CD4-positive, alpha-beta T cell treated with Interleukin-4 for 1 hour (primary cell): ENCODE results near the gene DDX41.
"Not testable (repeated sequence)": the region's sequence is repeated elsewhere in the genome, so short reads cannot be mapped to it uniquely, and the experiment has no call there.

Source experiments
- DNase-seq, 2 donors: peaks; one replicate each; pipeline ENCODE4 v3.0.0-alpha.2; 2020 to 2022

Gene DDX41

GRCh38 chr5:177497292-177498012 lies 19.3 kb downstream of the DDX41 start, which contains the start of gene PDLIM7:
PDLIM7 (minus strand) TSS chr5:177497604; CDS start chr5:177496512, 1,092 bp downstream.
- peak; percentile 94 to 95 for DNase-seq

- no peak for DNase-seq
Measured at GRCh38 chr5:177496727-177497291, 20.0 kb downstream of the DDX41 start.

GRCh38 chr5:177496070-177496726 lies 20.6 kb downstream of the DDX41 start:
- no peak for DNase-seq

GRCh38 chr5:177495243-177496060 lies 21.3 kb downstream of the DDX41 start:
- peak in 1 of 2 donors; percentile 27 for DNase-seq

DNA sequence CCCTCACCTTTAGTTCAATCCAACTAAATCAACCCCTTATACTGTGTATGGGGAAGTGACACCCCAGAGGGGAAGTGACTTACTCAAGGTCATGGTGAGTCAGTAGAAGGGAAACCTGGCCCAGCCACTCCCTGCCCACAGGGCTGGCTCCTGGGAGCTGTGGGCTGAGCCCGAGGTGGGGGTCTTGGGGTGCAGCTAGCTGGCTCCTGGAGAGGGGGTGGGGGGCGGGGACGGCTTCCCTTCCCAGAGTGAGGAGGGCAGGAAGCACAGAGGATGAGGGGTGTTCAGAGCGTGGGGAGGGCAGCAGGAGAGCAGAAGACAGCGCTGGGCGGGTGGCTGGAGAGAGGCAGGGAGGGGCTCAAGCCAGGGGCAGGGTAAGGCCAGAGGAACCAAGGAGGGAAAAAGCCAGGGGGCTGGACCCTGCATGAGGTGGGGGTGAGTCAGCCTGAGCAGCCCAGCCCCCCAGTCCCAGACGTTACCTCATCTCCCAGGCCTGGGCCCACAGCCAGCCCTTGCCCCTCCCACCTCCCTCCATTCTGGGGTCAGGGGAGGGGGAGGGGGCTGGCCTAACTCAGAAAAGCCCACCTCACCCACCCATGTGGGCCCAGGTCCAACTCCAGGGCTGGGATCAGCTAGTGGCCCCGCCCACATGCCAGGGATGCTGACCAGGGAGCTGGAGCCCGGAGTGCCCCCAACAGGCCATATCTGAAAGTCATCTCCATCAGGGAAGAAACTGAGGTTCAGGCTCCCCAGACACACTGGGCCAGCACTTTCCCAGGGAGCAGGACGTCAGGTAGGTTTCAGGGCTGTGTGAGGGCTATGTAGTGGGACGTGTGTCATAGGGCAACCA lies 22.2 kb downstream of the DDX41 start:
- peak; percentile 16 to 76 for DNase-seq

DNA sequence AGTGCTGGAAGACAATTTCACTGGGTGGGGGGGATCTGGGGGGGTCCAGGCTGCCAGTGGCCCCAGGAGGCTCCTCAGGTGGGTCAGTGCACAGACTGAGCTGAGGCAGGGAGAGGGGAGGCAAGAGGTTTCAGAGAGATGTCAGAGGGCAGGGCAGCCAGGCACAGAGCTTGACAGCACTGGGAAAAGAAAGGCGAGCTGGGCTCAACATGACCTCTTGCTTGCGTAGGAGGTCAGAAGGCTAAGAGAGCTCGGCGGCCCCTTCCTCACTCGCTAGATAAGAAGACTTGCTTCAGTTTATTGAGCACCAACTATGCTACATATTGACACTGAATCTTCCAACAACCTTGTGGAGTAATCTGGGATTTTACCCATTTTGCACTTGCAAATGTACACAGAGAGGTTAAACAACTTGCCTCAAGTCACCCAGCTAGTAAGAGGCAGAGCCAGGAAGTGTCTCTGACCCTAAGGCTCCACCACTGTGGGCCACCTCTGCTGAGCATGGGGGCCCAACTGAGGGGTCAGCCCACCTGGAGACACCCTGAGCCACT lies 22.9 kb downstream of the DDX41 start:
- no peak for DNase-seq

GRCh38 chr5:177492841-177493240 lies 23.9 kb downstream of the DDX41 start:
- DNase-seq = no peak

GRCh38 chr5:177491983-177492746 lies 24.6 kb downstream of the DDX41 start:
- DNase-seq = no peak

DNA sequence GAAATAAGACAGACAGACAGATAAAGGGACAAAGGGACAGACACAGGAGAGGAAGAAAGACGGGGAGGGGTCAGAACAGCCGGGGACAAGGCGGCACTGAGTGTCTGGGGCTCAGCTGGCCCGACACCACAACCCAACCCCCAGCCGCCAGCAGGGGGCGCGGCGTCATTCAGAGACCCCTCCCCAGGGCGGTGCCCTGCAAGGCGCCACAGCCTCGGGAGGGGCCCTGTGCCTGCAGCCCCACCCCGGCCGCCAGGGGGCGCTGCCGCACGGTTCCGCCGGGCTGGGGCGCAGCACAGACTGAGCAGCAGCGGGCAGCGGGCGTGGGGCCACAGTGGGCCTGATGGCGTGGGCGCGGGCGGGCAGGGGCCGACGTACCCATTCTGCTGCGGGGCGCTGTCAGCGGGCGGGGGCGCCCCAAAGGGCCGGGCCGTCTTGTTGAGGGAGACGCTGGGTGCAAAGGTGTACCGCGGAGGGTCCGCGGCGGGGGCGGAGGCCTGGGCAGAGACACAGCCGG lies 25.3 kb downstream of the DDX41 start:
- no peak for DNase-seq

DNA sequence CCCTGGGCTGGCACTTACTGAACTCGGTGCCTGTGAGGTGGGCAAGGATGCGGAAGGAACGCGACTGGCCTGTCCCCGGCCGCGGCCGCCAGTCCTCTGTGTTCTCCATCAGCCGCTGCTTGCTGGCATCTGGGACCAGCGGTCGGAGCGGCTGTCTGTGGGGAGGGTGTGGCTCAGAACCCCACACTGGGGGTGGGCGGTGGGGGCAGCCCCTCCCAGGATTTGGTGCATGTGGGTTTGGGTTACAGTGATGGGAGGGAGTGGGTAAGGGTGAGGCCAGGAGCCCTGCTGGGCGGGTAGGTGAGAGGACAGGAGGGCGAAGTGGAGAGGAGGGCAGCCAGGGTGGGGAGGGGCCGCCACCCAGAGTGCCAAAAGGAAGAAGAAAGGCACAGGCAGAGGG lies 25.8 kb downstream of the DDX41 start:
- no peak for DNase-seq

- DNase-seq = no peak
Measured at GRCh38 chr5:177490311-177490991, 26.3 kb downstream of the DDX41 start.

DNA sequence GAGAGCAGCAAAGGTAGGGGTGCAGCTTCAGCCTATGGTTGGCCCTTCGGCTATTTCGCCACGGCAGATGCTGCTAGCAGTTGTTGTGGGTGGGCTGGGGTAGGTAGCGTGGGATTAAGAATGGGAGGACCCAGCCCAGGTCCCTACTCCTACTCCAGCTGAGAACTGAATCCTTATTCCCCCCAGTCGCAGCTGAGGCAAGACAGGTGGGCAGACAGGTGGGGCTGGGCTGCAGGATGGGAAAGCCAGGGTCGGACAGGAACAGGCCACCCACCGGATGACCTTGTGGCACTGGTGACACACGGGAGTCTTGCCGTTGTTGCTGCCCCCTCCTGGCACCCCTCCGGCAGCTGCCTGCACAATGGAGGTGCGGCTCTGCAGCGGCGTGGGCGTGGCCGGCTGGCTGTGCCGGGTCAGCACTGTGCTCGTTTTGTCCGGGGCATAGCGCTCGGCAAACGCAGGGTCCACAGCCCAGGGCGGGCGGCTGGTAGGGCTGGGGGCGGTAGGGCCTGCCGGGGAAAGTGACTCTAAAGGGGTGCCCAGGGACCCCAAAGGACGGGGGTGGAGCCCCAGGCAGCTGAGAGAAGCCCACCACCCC lies 27.5 kb downstream of the DDX41 start:
- DNase-seq = no peak

GRCh38 chr5:177487975-177488374 lies 28.8 kb downstream of the DDX41 start:
- no peak for DNase-seq

- DNase-seq = no peak
Measured at GRCh38 chr5:177487144-177487543, 29.6 kb downstream of the DDX41 start.

DNA sequence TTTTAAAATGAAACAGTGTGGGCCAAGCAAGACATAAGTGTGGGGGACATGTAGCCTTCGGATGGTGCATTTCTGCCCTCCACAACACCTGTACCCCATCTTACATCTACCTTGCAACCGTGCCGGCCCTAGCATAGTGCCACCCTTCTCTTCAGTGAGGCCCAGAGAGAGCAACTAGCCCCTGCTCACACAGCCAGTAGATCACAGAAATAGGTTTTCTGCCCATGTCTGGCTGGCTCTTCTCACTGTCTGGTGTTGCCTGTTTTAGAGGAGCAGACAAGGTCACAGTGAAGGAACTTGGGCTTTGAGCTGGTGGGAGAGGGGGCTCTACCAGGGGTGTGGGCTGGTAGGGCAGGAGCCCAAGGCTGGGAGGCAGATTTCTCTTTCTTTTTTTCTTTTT lies 30.5 kb downstream of the DDX41 start:
- DNase-seq = no peak

DNA sequence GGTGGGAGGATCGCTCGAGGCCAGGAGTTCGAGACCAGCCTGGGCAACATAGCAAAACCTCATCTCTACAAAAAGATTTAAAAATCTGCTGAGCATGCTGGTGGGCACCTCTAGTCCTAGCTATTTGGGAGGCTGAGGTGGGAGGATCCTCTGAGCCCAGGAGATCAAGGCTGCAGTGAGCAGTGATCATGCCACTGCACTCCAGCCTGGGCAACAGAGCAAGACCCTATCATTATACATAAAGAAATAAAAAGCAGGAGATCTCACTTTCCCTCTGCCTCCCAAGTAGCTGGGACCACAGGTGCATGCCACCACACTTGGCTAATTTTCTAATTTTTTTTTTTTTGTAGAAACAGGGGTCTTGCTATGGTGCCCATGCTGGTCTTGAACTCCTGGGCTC lies 31.0 kb downstream of the DDX41 start:
- DNase-seq = not testable (repeated sequence)

GRCh38 chr5:177484902-177485549 lies 31.7 kb downstream of the DDX41 start:
- no peak for DNase-seq

DNA sequence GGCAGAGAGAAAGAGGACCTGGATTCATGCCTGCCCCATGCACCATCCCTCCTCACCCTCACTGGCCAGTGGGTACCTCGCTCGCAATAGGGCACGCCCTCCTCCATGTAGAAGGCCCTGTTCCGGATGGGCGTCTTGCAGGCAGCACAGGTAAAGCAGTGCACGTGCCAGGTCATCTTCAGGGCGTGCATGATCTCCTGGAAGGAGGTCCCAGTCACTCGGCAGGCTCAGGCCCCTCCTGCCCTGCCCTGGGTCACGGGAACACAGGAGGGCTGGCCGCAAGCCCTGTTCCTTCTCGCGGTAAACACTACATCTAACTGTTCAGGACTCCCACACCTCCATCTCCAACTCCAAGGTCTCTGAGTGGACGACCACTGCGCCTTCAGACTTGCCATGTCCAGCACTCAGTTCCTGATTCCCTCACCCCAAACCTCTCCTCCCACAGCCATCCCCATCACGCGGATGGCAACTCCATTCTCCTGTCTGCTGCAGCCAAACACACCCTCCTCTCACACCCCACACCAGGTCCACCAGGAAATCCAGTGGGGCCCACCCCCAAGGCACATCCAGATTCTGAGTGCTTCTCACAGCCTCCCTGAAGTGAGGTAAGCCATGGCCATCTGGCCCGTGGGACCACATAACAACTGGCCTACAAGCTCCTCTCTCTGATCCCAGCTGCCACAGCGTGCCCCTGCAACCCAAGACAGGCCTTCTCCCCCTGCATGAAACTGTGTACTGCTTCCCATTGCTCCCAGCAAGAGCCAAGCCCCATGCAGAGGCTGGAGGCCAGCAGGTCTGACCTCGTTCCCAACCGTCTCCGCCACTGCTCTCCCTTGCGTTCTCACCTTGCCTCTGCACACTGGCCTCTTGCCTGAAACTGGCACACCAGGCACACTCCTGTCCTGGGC lies 32.5 kb downstream of the DDX41 start:
- DNase-seq = no peak
